ENCODE results near the gene QDPR.

The QDPR gene

DNA sequence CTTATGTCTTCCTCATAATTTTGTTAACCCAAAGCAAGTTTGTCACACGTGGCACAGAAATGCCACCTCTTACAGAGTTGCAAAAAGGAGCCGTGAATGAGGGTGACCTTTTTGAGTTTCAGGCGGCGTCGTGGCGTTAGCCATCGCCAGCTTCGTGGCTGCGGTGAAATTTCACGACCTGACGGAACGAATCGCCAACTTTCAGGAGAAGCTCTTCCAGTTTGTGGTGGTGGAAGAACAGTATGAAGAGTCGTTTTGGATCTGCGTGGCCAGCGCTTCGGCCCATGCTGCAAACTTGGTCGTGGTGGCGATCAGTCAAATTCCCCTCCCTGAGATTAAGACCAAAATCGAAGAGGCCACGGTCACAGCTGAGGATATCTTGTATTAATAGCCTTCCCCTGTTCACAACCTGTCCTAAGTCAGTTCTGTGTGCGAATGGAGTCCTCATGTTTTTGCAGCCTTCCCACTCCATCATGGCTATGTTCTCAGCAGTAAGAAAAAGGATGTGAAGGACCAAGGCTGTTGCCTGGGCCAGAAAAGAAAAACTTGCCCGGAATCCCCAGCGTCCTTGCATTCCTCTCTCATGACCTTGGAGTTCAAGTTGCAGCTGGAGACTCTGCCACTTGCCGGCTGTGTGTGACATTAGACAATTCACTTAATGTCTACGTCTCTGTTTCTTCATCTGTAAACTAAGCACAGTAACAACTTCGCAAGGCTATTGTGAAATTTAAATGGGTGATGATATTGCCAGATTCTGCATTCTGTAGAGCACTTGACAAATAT is 15.0 kb upstream of the QDPR start:
- DNase-seq = no peak

- no peak for DNase-seq
Measured at GRCh38 chr4:17523662-17524061, 11.8 kb upstream of the QDPR start.

DNA sequence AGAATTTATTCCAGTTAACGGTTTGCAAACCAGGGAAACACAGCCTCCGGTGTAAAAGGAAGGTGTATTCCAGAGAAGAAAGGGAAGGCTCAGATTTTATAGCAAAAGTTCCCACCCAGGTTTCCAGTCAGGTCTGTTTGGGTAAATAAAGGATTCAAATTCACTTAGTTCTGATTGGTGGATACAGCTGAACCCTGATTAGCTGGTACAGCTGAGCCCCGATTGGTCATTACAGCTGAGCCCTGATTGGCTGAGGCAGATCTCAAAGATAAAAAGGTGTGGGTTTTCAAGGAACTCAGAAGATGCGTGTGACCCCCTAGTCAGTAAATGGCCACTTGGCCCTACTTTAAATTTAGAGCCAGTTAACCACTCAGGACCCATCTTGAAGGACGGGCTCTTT is 9.7 kb upstream of the QDPR start:
- no peak for DNase-seq

DNA sequence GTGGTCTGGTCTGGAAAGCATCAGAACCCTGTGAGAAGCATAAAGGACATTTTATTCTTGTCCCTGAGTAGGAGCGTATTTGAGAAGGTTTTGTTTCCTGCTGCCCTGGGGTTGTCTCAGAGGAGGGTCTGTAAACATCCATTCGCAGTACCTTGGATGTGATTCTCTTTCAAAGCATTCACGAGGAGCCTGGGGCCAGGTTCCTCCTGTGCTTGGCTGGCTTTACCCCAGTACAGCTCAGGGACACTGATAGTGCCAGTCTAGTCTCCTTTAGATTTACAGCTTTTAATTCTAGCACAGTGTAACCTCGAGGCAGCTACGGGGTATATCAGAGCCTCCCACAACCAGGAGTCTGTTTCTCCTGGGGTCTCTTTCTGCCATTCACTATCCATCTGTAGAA is 5.8 kb upstream of the QDPR start:
- DNase-seq = no peak

DNA sequence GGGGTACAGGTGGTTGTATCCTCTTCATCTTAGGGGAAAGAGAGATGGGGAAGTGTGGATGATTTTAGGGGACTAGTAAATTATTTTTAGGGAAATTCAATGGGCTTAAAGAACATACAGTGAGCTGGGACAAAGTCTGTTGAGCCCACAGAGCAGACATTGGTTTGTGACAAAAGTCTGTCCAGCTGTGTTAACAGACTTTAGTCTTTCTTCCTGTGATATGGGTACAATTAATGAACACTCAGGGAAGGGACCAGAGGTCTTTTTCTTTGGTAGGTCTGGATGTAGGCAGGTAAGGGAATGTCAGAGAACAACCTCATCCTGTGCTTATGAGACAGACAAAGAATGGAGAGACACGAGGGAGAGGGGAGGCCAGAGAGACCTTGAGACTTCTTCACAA is 5.1 kb upstream of the QDPR start:
- no peak for DNase-seq

GRCh38 chr4:17515445-17516407 is 3.8 kb upstream of the QDPR start:
- DNase-seq = no peak

DNA sequence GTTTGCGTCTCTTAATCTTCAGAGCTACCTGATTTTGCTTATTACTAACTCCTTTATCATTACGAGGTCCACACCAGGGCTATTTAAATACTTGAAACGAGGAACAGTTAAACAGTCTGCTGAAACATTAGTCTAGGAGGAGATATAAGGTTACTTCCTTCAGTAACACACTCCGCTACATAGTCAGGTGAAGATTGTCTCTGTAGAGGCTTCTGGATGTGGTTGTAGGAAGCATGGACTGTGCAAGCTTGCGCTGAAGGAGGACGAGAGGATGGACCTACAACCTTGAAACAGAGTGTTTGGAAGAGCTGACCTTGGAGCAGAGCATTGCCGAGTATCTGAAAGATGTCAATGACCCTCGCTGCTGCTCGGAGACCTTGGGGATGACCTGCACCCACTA is 3.0 kb upstream of the QDPR start, which contains the start of gene CLRN2:
CLRN2 (plus strand) TSS at position 301 of the 400 bp plus-strand sequence. CDS start 102 bp downstream, outside the sequence.
- DNase-seq = no peak

GRCh38 chr4:17512973-17513665 is 1.2 kb upstream of the QDPR start:
- no peak for DNase-seq

- peak; percentile 51 for DNase-seq
Measured at GRCh38 chr4:17511509-17511949, 361 bp downstream of the QDPR start.

GRCh38 chr4:17511051-17511450 is 839 bp downstream of the QDPR start:
- no peak for DNase-seq

GRCh38 chr4:17510582-17510981 is 1.3 kb downstream of the QDPR start:
- no peak for DNase-seq

DNA sequence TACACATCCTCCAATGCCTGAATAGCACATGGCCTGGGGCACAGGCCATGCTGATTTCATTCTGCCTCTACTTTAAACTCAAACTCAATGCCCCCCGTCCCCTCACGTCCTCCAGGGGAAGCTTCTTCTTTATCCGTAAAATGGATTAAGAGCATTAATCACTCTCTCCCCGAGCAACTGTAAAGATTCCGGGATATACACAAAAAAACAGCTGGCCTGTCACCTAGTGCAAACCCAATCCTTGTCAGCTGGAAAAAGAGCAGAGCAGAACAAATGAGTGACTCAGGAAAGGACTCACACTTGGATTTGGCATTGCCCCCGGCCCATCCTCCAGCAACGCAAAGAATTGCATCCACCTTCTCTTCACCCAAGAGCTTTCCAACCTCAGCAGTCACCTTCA is 7.8 kb downstream of the QDPR start:
- DNase-seq = no peak

- no peak for DNase-seq
Measured at GRCh38 chr4:17502756-17503155, 9.1 kb downstream of the QDPR start.

GRCh38 chr4:17500574-17500973 is 11.3 kb downstream of the QDPR start:
- DNase-seq = no peak

DNA sequence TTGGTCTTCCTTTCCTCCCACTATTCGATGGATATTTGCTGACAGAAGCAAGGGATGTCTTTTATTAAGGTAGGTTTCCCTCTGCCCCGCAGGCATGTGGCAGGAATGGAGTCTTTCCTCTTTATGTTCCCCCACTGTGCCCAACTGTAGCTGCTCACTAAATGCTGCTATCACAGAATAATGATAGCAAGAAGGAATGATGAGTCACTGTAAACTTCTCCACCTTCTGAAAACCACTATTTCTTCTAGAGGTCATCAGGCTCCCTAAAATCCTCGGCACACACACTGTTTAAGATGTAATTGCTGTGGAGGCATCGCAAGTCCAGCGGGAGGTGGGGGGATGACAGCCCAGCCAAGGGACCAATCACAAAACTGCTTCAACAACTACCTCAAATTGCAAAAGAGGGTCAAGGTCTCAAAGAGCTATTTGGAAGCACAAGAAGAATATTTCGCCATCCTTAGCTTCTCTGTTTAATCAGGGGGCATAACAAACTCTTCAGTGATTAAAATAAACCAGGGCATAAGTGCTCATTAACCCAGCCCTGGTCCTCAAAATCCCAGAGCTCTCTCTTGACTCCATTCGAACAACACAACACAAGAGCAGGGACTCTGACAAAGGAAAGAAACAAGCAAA is 13.9 kb downstream of the QDPR start:
- DNase-seq = no peak

GRCh38 chr4:17494258-17495190 is 17.4 kb downstream of the QDPR start:
- DNase-seq = no peak

DNA sequence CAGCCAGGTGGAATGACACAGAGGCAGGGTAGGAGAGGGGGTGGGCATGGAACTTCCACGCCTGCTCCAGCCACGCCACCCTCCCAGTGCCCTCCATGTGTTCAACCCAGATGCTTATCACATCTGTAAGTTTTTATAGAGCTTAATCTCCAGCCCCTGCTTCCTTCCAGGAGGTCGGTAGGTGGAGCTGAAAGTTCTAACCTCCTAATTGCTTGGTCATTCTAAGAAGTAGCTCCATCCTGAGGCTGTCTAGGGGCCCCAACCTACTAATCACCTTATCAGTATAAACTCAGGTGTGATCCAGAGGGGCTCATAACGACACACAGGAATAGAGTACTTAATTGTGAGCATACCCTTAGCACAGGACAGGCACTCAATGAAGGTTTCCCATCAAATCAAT is 18.3 kb downstream of the QDPR start:
- no peak for DNase-seq

GRCh38 chr4:17492876-17493275 is 19.0 kb downstream of the QDPR start:
- DNase-seq = no peak

GRCh38 chr4:17492058-17492741 is 19.7 kb downstream of the QDPR start:
- DNase-seq = no peak

DNA sequence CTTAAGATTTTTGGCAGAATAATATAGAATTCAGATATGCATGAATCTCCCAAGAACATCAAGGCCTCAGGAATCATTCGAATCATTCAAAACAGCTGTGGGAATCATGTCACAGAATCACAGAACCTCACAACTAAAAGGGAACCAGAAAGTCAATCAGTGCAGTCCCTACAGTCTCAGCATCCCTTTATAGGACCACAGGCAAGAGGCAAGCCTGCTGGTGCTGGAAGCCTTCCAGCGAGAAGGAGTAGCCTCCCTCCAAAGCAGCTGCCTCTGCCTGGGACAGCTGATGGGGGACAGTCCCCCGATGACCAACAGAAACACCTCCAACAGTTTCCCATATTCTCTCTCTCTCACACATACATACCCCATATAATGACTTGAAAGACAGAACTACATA is 20.7 kb downstream of the QDPR start:
- no peak for DNase-seq

- no peak for DNase-seq
Measured at GRCh38 chr4:17490575-17491059, 21.3 kb downstream of the QDPR start.

Data from activated CD8-positive, alpha-beta memory T cell treated with anti-CD3 and anti-CD28 coated beads, Interleukin-2, amount 50 U/mL, for 4 hours (primary cell).